Measurements from ENCODE around the gene VPREB1. TPM values are rescaled to one million over a fixed set of nuclear protein-coding genes. Genes with fewer than 3 reads are reported as not detected.
"Not testable (repeated sequence)": the region's sequence is repeated elsewhere in the genome, so short reads cannot be mapped to it uniquely, and the experiment has no call there.

Gene VPREB1
- polyA plus RNA-seq, 3 donors = not detected

- TF ChIP-seq CTCF (IDR thresholded peaks at IDR 0.05) = no peak
- Histone ChIP-seq H3K4me3 (replicated peaks in 1 of 3; ENCODE audit: low read depth in 2 of 3, low read length in 3 of 3) (no peak overlapping the region), H3K9ac (ENCODE audit: insufficient read depth, low read length, poor library complexity, severe bottlenecking) (no peak overlapping the region), H3K27me3 (ENCODE audit: control insufficient read depth in 2 of 2, insufficient read depth in 2 of 2, low read length in 2 of 2) (no peaks in the 10 kb centered on the region), H2AFZ (ENCODE audit: insufficient read depth, low read depth, low read length, poor library complexity, severe bottlenecking) (no peak overlapping the region), H3K36me3 (replicated peaks in 1 of 2; ENCODE audit: control insufficient read depth in 1 of 2, insufficient read depth in 2 of 2, low read length in 2 of 2) (no peaks in the 10 kb centered on the region), H3K27ac (ENCODE audit: low read depth in 1 of 2, low read length in 2 of 2) (no peak overlapping the region), H3K4me1 (ENCODE audit: control insufficient read depth in 1 of 2, insufficient read depth in 2 of 2, low read length in 2 of 2) (no peaks in the 10 kb centered on the region), H3K9me3 (replicated peaks in 1 of 2; ENCODE audit: control insufficient read depth in 1 of 2, insufficient read depth in 1 of 2, low read length in 2 of 2) (no peaks in the 10 kb centered on the region), H3K79me2 (ENCODE audit: insufficient read depth, low read length) (no peaks in the 10 kb centered on the region), H4K20me1 (ENCODE audit: insufficient read depth, low read length) (no peaks in the 10 kb centered on the region), H3K4me2 (replicated peaks; ENCODE audit: extremely low read depth, low read length, poor library complexity, severe bottlenecking) (no peak overlapping the region)
- Mint-ChIP-seq H3K4me3 (no peak overlapping the region), H3K27me3 (ENCODE audit: low read depth in 3 of 3) (peaks cover 2 to 5% (median 2%) of the 10 kb centered on the region in 3 donors), H3K4me1 (no peaks in the 10 kb centered on the region), H3K36me3 (no peaks in the 10 kb centered on the region), H3K27ac (no peak overlapping the region), H3K9me3 (no peaks in the 10 kb centered on the region)
- DNase-seq = no peak
- intact Hi-C loops (cut with micrococcal nuclease) = no loop called here
- 83% methylated on average over 1 of the region's 4 CpGs for WGBS (ENCODE audit: insufficient coverage)
Measured at GRCh38 chr22:22218302-22218701, 26.3 kb upstream of the VPREB1 start.

GRCh38 chr22:22219140-22219996, 25.2 kb upstream of the VPREB1 start:
- peak overlapping the region in 1 of 7 donors; percentile 28 for H3K27ac Mint-ChIP-seq
- no peaks in the 10 kb centered on the region for H3K36me3 Mint-ChIP-seq
- Histone ChIP-seq H3K4me2 (replicated peaks; ENCODE audit: extremely low read depth, low read length, poor library complexity, severe bottlenecking) (no peak overlapping the region), H3K4me3 (replicated peaks in 1 of 3; ENCODE audit: low read depth in 2 of 3, low read length in 3 of 3) (no peak overlapping the region), H3K27me3 (ENCODE audit: control insufficient read depth in 2 of 2, insufficient read depth in 2 of 2, low read length in 2 of 2) (no peaks in the 10 kb centered on the region), H4K20me1 (ENCODE audit: insufficient read depth, low read length) (no peaks in the 10 kb centered on the region), H3K36me3 (replicated peaks in 1 of 2; ENCODE audit: control insufficient read depth in 1 of 2, insufficient read depth in 2 of 2, low read length in 2 of 2) (no peaks in the 10 kb centered on the region), H3K4me1 (ENCODE audit: control insufficient read depth in 1 of 2, insufficient read depth in 2 of 2, low read length in 2 of 2) (no peaks in the 10 kb centered on the region), H2AFZ (ENCODE audit: insufficient read depth, low read depth, low read length, poor library complexity, severe bottlenecking) (no peak overlapping the region), H3K27ac (ENCODE audit: low read depth in 1 of 2, low read length in 2 of 2) (no peak overlapping the region), H3K9ac (ENCODE audit: insufficient read depth, low read length, poor library complexity, severe bottlenecking) (no peak overlapping the region), H3K79me2 (ENCODE audit: insufficient read depth, low read length) (no peaks in the 10 kb centered on the region), H3K9me3 (replicated peaks in 1 of 2; ENCODE audit: control insufficient read depth in 1 of 2, insufficient read depth in 1 of 2, low read length in 2 of 2) (no peaks in the 10 kb centered on the region)
- intact Hi-C loops (cut with micrococcal nuclease) = no loop called here
- 67% methylated on average over 6 of the region's 6 CpGs for WGBS (ENCODE audit: insufficient coverage)
- no peak for DNase-seq
- H3K4me3 Mint-ChIP-seq = no peak overlapping the region
- H3K4me1 Mint-ChIP-seq = no peaks in the 10 kb centered on the region
- H3K9me3 Mint-ChIP-seq = no peaks in the 10 kb centered on the region
- TF ChIP-seq CTCF (IDR thresholded peaks at IDR 0.05) = no peak
- peaks cover 2 to 3% (median 2%) of the 10 kb centered on the region in 3 donors for H3K27me3 Mint-ChIP-seq (ENCODE audit: low read depth in 3 of 3)

GRCh38 chr22:22221043-22221442, 23.5 kb upstream of the VPREB1 start:
- H3K27me3 ChIP-seq (ENCODE audit: control insufficient read depth in 2 of 2, insufficient read depth in 2 of 2, low read length in 2 of 2); H3K27me3 Mint-ChIP-seq (ENCODE audit: low read depth in 3 of 3); H3K36me3 Mint-ChIP-seq; H3K27ac ChIP-seq (ENCODE audit: low read depth in 1 of 2, low read length in 2 of 2); H3K9me3 Mint-ChIP-seq; H3K36me3 ChIP-seq (replicated peaks in 1 of 2; ENCODE audit: control insufficient read depth in 1 of 2, insufficient read depth in 2 of 2, low read length in 2 of 2); H3K4me1 Mint-ChIP-seq; H3K79me2 ChIP-seq (ENCODE audit: insufficient read depth, low read length); H3K4me3 ChIP-seq (replicated peaks in 1 of 3; ENCODE audit: low read depth in 2 of 3, low read length in 3 of 3); H3K4me3 Mint-ChIP-seq; H4K20me1 ChIP-seq (ENCODE audit: insufficient read depth, low read length); H3K9me3 ChIP-seq (replicated peaks in 1 of 2; ENCODE audit: control insufficient read depth in 1 of 2, insufficient read depth in 1 of 2, low read length in 2 of 2); H3K27ac Mint-ChIP-seq; H2AFZ ChIP-seq (ENCODE audit: insufficient read depth, low read depth, low read length, poor library complexity, severe bottlenecking); H3K9ac ChIP-seq (ENCODE audit: insufficient read depth, low read length, poor library complexity, severe bottlenecking); H3K4me1 ChIP-seq (ENCODE audit: control insufficient read depth in 1 of 2, insufficient read depth in 2 of 2, low read length in 2 of 2); intact Hi-C loops (cut with micrococcal nuclease); DNase-seq; H3K4me2 ChIP-seq (replicated peaks; ENCODE audit: extremely low read depth, low read length, poor library complexity, severe bottlenecking): not testable (repeated sequence)
- WGBS (ENCODE audit: insufficient coverage) = no CpG with 5 or more reads among the region's 7 CpGs
